Upper lobe of left lung (tissue), 6 donors: ENCODE measurements around the gene SNTB2. TPM values are rescaled to one million over a fixed set of nuclear protein-coding genes. Genes with fewer than 3 reads are reported as not detected.

Experiments
- ATAC-seq, 2 donors: fragments of 200-7000 bp; cut with Tn5 transposase; one replicate each; pipeline ENCODE4 v1.9.1; 2022; ENCODE audit warnings: mild to moderate bottlenecking in 2 of 2, moderate library complexity in 2 of 2; ENCODE audit not compliant: low FRiP score in 2 of 2
- DNase-seq, 2 donors: peaks; one replicate each; pipeline ENCODE4 v3.0.0-alpha.2; 2019 to 2020
- H3K27ac ChIP-seq, 4 donors: fragments of 200-600 bp; sonication (generic); one replicate each; pipeline ENCODE4 v1.5.1; 2016 to 2019
- H3K27me3 ChIP-seq, 4 donors: fragments of 200-600 bp; sonication (generic); one replicate each; pipeline ENCODE4 v1.5.1; 2017 to 2019
- H3K36me3 ChIP-seq, 4 donors: fragments of 200-600 bp; sonication (generic); one replicate each; pipeline ENCODE4 v1.5.1; 2016 to 2019
- H3K4me1 ChIP-seq, 4 donors: fragments of 200-600 bp; sonication (generic); one replicate each; pipeline ENCODE4 v1.5.1; 2018 to 2019
- H3K4me3 ChIP-seq, 4 donors: fragments of 200-600 bp; sonication (generic); one replicate each; pipeline ENCODE4 v1.5.1; 2017 to 2019; ENCODE audit warnings: mild to moderate bottlenecking in 2 of 4, moderate library complexity in 1 of 4
- H3K9me3 ChIP-seq, 4 donors: fragments of 200-600 bp; sonication (generic); one replicate each; pipeline ENCODE4 v1.5.1; 2018 to 2019
- CTCF ChIP-seq, 6 experiments: fragments of 450-650 bp in 4 of 6; fragments of 200-600 bp in 2 of 6; sonication (generic) in 2 of 6; IDR thresholded peaks; one replicate each; pipeline ENCODE4 v1.5.1; 2016 to 2019; ENCODE audit warnings: antibody characterized with exemption in 6 of 6
- EP300 ChIP-seq, 4 donors: sonication (generic); formaldehyde crosslinking; IDR thresholded peaks; one replicate each; pipeline ENCODE4 v1.5.1; 2017; ENCODE audit warnings: antibody characterized with exemption in 4 of 4, control low read depth in 2 of 4
- POLR2A ChIP-seq, 4 donors: fragments of 450-650 bp; IDR thresholded peaks; one replicate each; pipeline ENCODE4 v1.5.1; 2016 to 2017; ENCODE audit warnings: antibody characterized with exemption in 4 of 4, mild to moderate bottlenecking in 2 of 4
- POLR2AphosphoS5 ChIP-seq, 2 donors: sonication (generic); formaldehyde crosslinking; IDR thresholded peaks; one replicate each; pipeline ENCODE4 v1.5.1; 2017; ENCODE audit warnings: antibody characterized with exemption in 2 of 2
- WGBS, 2 donors: methylation state at CpG; one replicate each; pipeline ENCODE4 v1.1.5; 2017 to 2018; 5-methylcytosine and 5-hydroxymethylcytosine counted together
- total RNA-seq, 6 donors: library from RNA; depleted of rRNA in 4 of 6; stranded (reverse); fragments of >200 nt in 4 of 6; gene quantifications; one replicate each; pipeline versions ENCODE4 v1.1.0 to v1.2.1, GENCODE V29; 2016 to 2021
- donor health status: DM: no; HTN: no; CAD: no; lungs with moderate emphysema.
- donor health status: DM: no; HTN: yes; CAD: no; lungs with severe emphysema.

The SNTB2 gene
- total RNA-seq, 6 donors from 2014 or later: 24.1 to 41.2 (median 30.5) TPM

GRCh38 chr16:69326172-69326873, 139.4 kb downstream of the SNTB2 start:
- peaks cover 21 to 67% (median 45%) of the 10 kb centered on the region in 4 donors for H3K36me3 ChIP-seq
- H3K27me3 ChIP-seq: no peaks in the 10 kb centered on the region
- no peaks in the 10 kb centered on the region for H3K9me3 ChIP-seq
- TF ChIP-seq EP300 (IDR thresholded peaks at IDR 0.05) (no peak), POLR2AphosphoS5 (IDR thresholded peaks at IDR 0.05) (no peak), CTCF (IDR thresholded peaks at IDR 0.05) (no peak), POLR2A (IDR thresholded peaks at IDR 0.05) (no peak)
- no peak overlapping the region for H3K4me3 ChIP-seq
- ATAC-seq (no peak), DNase-seq (no peak)
- WGBS, 2 donors: 66 to 72% methylated on average over 7 of the region's 7 CpGs
- H3K4me1 ChIP-seq: peaks cover 24 to 62% (median 30%) of the 10 kb centered on the region in 4 donors
- no peak overlapping the region for H3K27ac ChIP-seq

- peaks cover 8 to 65% (median 32%) of the 10 kb centered on the region in 4 donors for H3K36me3 ChIP-seq
- peaks cover 25 to 64% (median 31%) of the 10 kb centered on the region in 4 donors for H3K4me1 ChIP-seq
- DNase-seq (no peak), ATAC-seq (no peak)
- WGBS, 2 donors: 91 to 95% methylated on average over 14 of the region's 14 CpGs
- H3K27ac ChIP-seq: peak overlapping the region in 1 of 4 donors; percentile 24
- no peaks in the 10 kb centered on the region for H3K27me3 ChIP-seq
- TF ChIP-seq POLR2A (IDR thresholded peaks at IDR 0.05) (no peak), POLR2AphosphoS5 (IDR thresholded peaks at IDR 0.05) (no peak), CTCF (IDR thresholded peaks at IDR 0.05) (no peak), EP300 (IDR thresholded peaks at IDR 0.05) (no peak)
- H3K4me3 ChIP-seq: no peak overlapping the region
- no peaks in the 10 kb centered on the region for H3K9me3 ChIP-seq
Observed at GRCh38 chr16:69327585-69328310, 140.8 kb downstream of the SNTB2 start.

- H3K27ac ChIP-seq: peak overlapping the region; percentile 19 to 42 (median 27)
- H3K4me1 ChIP-seq: peaks cover 25 to 63% (median 31%) of the 10 kb centered on the region in 4 donors
- no peaks in the 10 kb centered on the region for H3K9me3 ChIP-seq
- peaks cover 2 to 64% (median 30%) of the 10 kb centered on the region in 4 donors for H3K36me3 ChIP-seq
- ATAC-seq (no peak), DNase-seq (peak in 1 of 2 donors; percentile 64)
- 54 to 58% methylated on average over 7 to 10 of the region's 10 CpGs for WGBS, 2 donors
- no peak for TF ChIP-seq POLR2AphosphoS5 (IDR thresholded peaks at IDR 0.05)
- TF ChIP-seq POLR2A (IDR thresholded peaks at IDR 0.05): no peak
- no peak for TF ChIP-seq EP300 (IDR thresholded peaks at IDR 0.05)
- no peak for TF ChIP-seq CTCF (IDR thresholded peaks at IDR 0.05)
- H3K27me3 ChIP-seq: no peaks in the 10 kb centered on the region
- H3K4me3 ChIP-seq: peak overlapping the region in 3 of 4 donors; percentile 95 to 99 (median 98)
Observed at GRCh38 chr16:69328854-69329316, 141.9 kb downstream of the SNTB2 start.

GRCh38 chr16:69329369-69330285, 142.7 kb downstream of the SNTB2 start:
- H3K4me3 ChIP-seq: peak overlapping the region; percentile 91 to 99 (median 96)
- peaks cover 25 to 56% (median 27%) of the 10 kb centered on the region in 4 donors for H3K4me1 ChIP-seq
- peak; percentile 19 to 44 for ATAC-seq
- H3K27me3 ChIP-seq: no peaks in the 10 kb centered on the region
- 11 to 23% methylated on average over 22 to 31 of the region's 77 CpGs for WGBS, 2 donors
- no peaks in the 10 kb centered on the region for H3K9me3 ChIP-seq
- DNase-seq: peak in 1 of 2 donors; percentile 58
- H3K36me3 ChIP-seq: peaks cover 2 to 64% (median 32%) of the 10 kb centered on the region in 4 donors
- peak overlapping the region; percentile 85 to 94 (median 89) for H3K27ac ChIP-seq
- TF ChIP-seq POLR2A (IDR thresholded peaks at IDR 0.05) (no peak), CTCF (IDR thresholded peaks at IDR 0.05) (no peak), POLR2AphosphoS5 (IDR thresholded peaks at IDR 0.05) (no peak), EP300 (IDR thresholded peaks at IDR 0.05) (no peak)
